MCF 10A (cell line): Measurements from ENCODE around the gene TUBB2B. TPM values are rescaled to one million over a fixed set of nuclear protein-coding genes. Genes with fewer than 3 reads are reported as not detected.

Experiments used
- BruUV-seq: library from RNA; stranded (reverse); fragments of 400-500 nt; replicated peaks from 2 replicates; lab custom pipeline; 2021; lab: Mats Ljungman, UMichigan
- CTCF ChIA-PET: fragments of 300-600 bp; sonication (Branson Sonifier 250); formaldehyde crosslinking; extraction: SDS; loops from one replicate; lab custom pipeline; 2021; ENCODE audit warnings: antibody characterized with exemption, inconsistent platforms; lab: Yijun Ruan, JAX
- POLR2A ChIA-PET: fragments of 300-600, 350-650 bp; sonication (Branson Sonifier 250); formaldehyde crosslinking; extraction: SDS; loops from one replicate; lab custom pipeline; 2020; ENCODE audit warnings: antibody characterized with exemption, inconsistent platforms; lab: Yijun Ruan, JAX
- DNase-seq: peaks from one replicate; pipeline ENCODE4 v3.0.0-alpha.2; 2018; ENCODE audit not compliant: unreplicated experiment
- H3K27ac Mint-ChIP-seq: one replicate; pipeline ENCODE4 v1.8.0; 2022; ENCODE audit warnings: mild to moderate bottlenecking, low read depth, mixed read lengths; ENCODE audit not compliant: unreplicated experiment
- H3K27me3 Mint-ChIP-seq: one replicate; pipeline ENCODE4 v1.8.0; 2022; ENCODE audit warnings: mixed read lengths; ENCODE audit not compliant: insufficient read depth, unreplicated experiment
- H3K36me3 Mint-ChIP-seq: one replicate; pipeline ENCODE4 v1.8.0; 2022; ENCODE audit warnings: mild to moderate bottlenecking, moderate library complexity, mixed read lengths; ENCODE audit not compliant: insufficient read depth, unreplicated experiment
- H3K4me1 Mint-ChIP-seq: one replicate; pipeline ENCODE4 v1.8.0; 2022; ENCODE audit warnings: mixed read lengths; ENCODE audit not compliant: insufficient read depth, unreplicated experiment
- H3K4me3 Mint-ChIP-seq: one replicate; pipeline ENCODE4 v1.8.0; 2022; ENCODE audit warnings: mild to moderate bottlenecking, moderate library complexity, mixed read lengths; ENCODE audit not compliant: unreplicated experiment
- H3K9me3 Mint-ChIP-seq: one replicate; pipeline ENCODE4 v1.8.0; 2022; ENCODE audit warnings: mixed read lengths; ENCODE audit not compliant: unreplicated experiment
- CTCF ChIP-seq: fragments of 200-600 bp; IDR thresholded peaks from one replicate; pipeline ENCODE4 v1.8.0; 2022; ENCODE audit warnings: antibody characterized with exemption, mild to moderate bottlenecking; ENCODE audit not compliant: unreplicated experiment
- intact Hi-C: fragments of 100-400 bp; cut with micrococcal nuclease; formaldehyde crosslinking; loops from 2 replicates; pipeline ENCODE4 v1.14.1; 2022
- total RNA-seq: library from RNA; stranded (reverse); gene quantifications from 2 replicates; pipeline ENCODE4 v1.2.3, GENCODE V29; 2022

The TUBB2B gene
- total RNA-seq, 1 experiment from 2014 or later = 0.47 TPM

GRCh38 chr6:3226042-3226441 is 1.4 kb downstream of the TUBB2B start:
- no TSS peak for BruUV-seq
- Mint-ChIP-seq H3K4me3 (peak overlapping the region; percentile 65), H3K9me3 (peaks cover 10% of the 10 kb centered on the region), H3K27me3 (peaks cover 58% of the 10 kb centered on the region), H3K27ac (no peak overlapping the region), H3K4me1 (peaks cover 14% of the 10 kb centered on the region), H3K36me3 (no peaks in the 10 kb centered on the region)
- no peak for TF ChIP-seq CTCF
- DNase-seq = no peak
- intact Hi-C loops = no loop called here
- POLR2A ChIA-PET = interaction anchor here (0.6 kb wide), 1 partner anchor 229 kb away, joined by 3 read pairs; no protein-coding TSS in a partner anchor
- CTCF ChIA-PET = no interaction called here

GRCh38 chr6:3222506-3223038 is 4.9 kb downstream of the TUBB2B start:
- no peak for DNase-seq
- Mint-ChIP-seq H3K4me3 (no peak overlapping the region), H3K27ac (no peak overlapping the region), H3K27me3 (peaks cover 64% of the 10 kb centered on the region), H3K4me1 (peaks cover 5% of the 10 kb centered on the region), H3K9me3 (peaks cover 10% of the 10 kb centered on the region), H3K36me3 (no peaks in the 10 kb centered on the region)
- POLR2A ChIA-PET = interaction anchor here (0.7 to 0.8 kb wide), 2 partner anchors 14 to 154 kb away, joined by 3 read pairs; partner anchors contain the start of gene RIPK1
- no TSS peak for BruUV-seq
- CTCF ChIA-PET = interaction anchor here (0.5 to 0.7 kb wide), 3 partner anchors 15 to 113 kb away, joined by 3 to 5 read pairs (median 3); no protein-coding TSS in a partner anchor
- intact Hi-C loops = no loop called here
- TF ChIP-seq CTCF = no peak

DNA sequence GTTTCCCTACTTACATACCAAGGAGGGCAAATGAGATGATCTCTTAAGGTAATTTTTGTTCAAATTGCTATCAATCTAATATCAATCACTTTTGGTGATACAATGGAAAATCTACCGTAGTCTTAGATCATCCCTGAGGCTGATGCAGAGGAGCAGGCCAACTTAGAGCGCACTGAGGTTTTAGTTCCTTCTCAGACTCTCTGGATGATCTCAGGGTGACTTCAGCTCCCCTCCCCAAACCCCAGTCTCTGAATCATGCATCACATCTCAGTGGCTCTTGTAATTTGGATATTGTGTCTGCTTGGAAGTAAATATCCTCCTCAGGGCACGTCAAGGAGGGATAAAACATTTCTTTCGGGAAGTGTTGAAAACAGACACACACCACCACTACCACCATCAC is 5.9 kb downstream of the TUBB2B start:
- Mint-ChIP-seq H3K36me3 (no peaks in the 10 kb centered on the region), H3K4me3 (no peak overlapping the region), H3K4me1 (no peaks in the 10 kb centered on the region), H3K27me3 (peaks cover 65% of the 10 kb centered on the region), H3K9me3 (peaks cover 10% of the 10 kb centered on the region), H3K27ac (no peak overlapping the region)
- CTCF ChIA-PET = no interaction called here
- no peak for TF ChIP-seq CTCF
- POLR2A ChIA-PET = no interaction called here
- intact Hi-C loops = no loop called here
- DNase-seq = no peak
- BruUV-seq = no TSS peak

GRCh38 chr6:3220366-3220765 is 7.1 kb downstream of the TUBB2B start:
- peaks cover 67% of the 10 kb centered on the region for H3K27me3 Mint-ChIP-seq
- peaks cover 10% of the 10 kb centered on the region for H3K9me3 Mint-ChIP-seq
- no TSS peak for BruUV-seq
- intact Hi-C loops = no loop called here
- peaks cover 6% of the 10 kb centered on the region for H3K36me3 Mint-ChIP-seq
- no peak overlapping the region for H3K4me3 Mint-ChIP-seq
- DNase-seq = no peak
- CTCF ChIA-PET = interaction anchor here (0.6 kb wide), 1 partner anchor 92 kb away, joined by 3 read pairs; no protein-coding TSS in a partner anchor
- H3K4me1 Mint-ChIP-seq = no peaks in the 10 kb centered on the region
- no peak for TF ChIP-seq CTCF
- POLR2A ChIA-PET = no interaction called here
- H3K27ac Mint-ChIP-seq = no peak overlapping the region
